ENCODE results near the gene KRT34. TPM values are rescaled to one million over a fixed set of nuclear protein-coding genes. Genes with fewer than 3 reads are reported as not detected.
A peak's percentile ranks its signal among the peaks of the same experiment; 100 is the strongest.

The KRT34 gene
- total RNA-seq, 1 donor from 2014 or later = not detected

- Histone ChIP-seq H3K4me1 (peaks cover 20% of the 10 kb centered on the region), H3K27ac (peak overlapping the region; percentile 45), H3K4me3 (no peak overlapping the region), H3K9me3 (no peaks in the 10 kb centered on the region), H3K36me3 (no peaks in the 10 kb centered on the region), H3K27me3 (no peaks in the 10 kb centered on the region)
- intact Hi-C loops (cut with DNase I) = no loop called here
- DNase-seq (no peak), ATAC-seq (peak; percentile 74)
- TF ChIP-seq CTCF (IDR thresholded peaks at IDR 0.05) = no peak
These were observed 43.1 kb downstream of the KRT34 start for GRCh38 chr17:41338961-41339485.

GRCh38 chr17:41335747-41336146 lies 46.4 kb downstream of the KRT34 start:
- no peak for DNase-seq
- H3K27ac ChIP-seq = no peak overlapping the region
- H3K36me3 ChIP-seq = no peaks in the 10 kb centered on the region
- no peaks in the 10 kb centered on the region for H3K27me3 ChIP-seq
- no peaks in the 10 kb centered on the region for H3K9me3 ChIP-seq
- TF ChIP-seq CTCF (IDR thresholded peaks at IDR 0.05) = no peak
- peaks cover 16% of the 10 kb centered on the region for H3K4me1 ChIP-seq
- ATAC-seq = no peak
- intact Hi-C loops (cut with DNase I) = no loop called here
- H3K4me3 ChIP-seq = no peak overlapping the region

GRCh38 chr17:41334385-41335305 lies 47.5 kb downstream of the KRT34 start:
- no peaks in the 10 kb centered on the region for H3K36me3 ChIP-seq
- ATAC-seq = no peak
- no peak for TF ChIP-seq CTCF (IDR thresholded peaks at IDR 0.05)
- intact Hi-C loops (cut with DNase I) = no loop called here
- H3K9me3 ChIP-seq = no peaks in the 10 kb centered on the region
- H3K4me1 ChIP-seq = peaks cover 8% of the 10 kb centered on the region
- no peak for DNase-seq
- no peak overlapping the region for H3K4me3 ChIP-seq
- H3K27ac ChIP-seq = no peak overlapping the region
- H3K27me3 ChIP-seq = no peaks in the 10 kb centered on the region

GRCh38 chr17:41333836-41334235 lies 48.3 kb downstream of the KRT34 start:
- Histone ChIP-seq H3K36me3 (no peaks in the 10 kb centered on the region), H3K4me1 (no peaks in the 10 kb centered on the region), H3K27ac (no peak overlapping the region), H3K27me3 (no peaks in the 10 kb centered on the region), H3K9me3 (no peaks in the 10 kb centered on the region), H3K4me3 (no peak overlapping the region)
- no peak for TF ChIP-seq CTCF (IDR thresholded peaks at IDR 0.05)
- no peak for ATAC-seq
- intact Hi-C loops (cut with DNase I) = no loop called here
- DNase-seq = no peak

GRCh38 chr17:41333098-41333497 lies 49.0 kb downstream of the KRT34 start:
- intact Hi-C loops (cut with DNase I) = no loop called here
- Histone ChIP-seq H3K27me3 (no peaks in the 10 kb centered on the region), H3K9me3 (no peaks in the 10 kb centered on the region), H3K27ac (no peak overlapping the region), H3K4me1 (no peaks in the 10 kb centered on the region), H3K4me3 (no peak overlapping the region), H3K36me3 (no peaks in the 10 kb centered on the region)
- no peak for TF ChIP-seq CTCF (IDR thresholded peaks at IDR 0.05)
- no peak for ATAC-seq
- DNase-seq = no peak

Measured in upper lobe of right lung (tissue), 1 donor.